Ectodermal cell (in vitro differentiated cells): Measurements from ENCODE around the gene NR0B1.

ENCODE experiments used
- H3K27ac ChIP-seq: 2 replicates; pipeline ENCODE4 v1.7.0; 2013; ENCODE audit warnings: mild to moderate bottlenecking, low read depth, low read length; ENCODE audit not compliant: insufficient read depth, poor library complexity, severe bottlenecking
- H3K27me3 ChIP-seq: 2 replicates; pipeline ENCODE4 v1.7.0; 2013; ENCODE audit warnings: mild to moderate bottlenecking, low read length; ENCODE audit not compliant: insufficient read depth, control insufficient read depth, poor library complexity, severe bottlenecking
- H3K36me3 ChIP-seq: one replicate; pipeline ENCODE4 v1.7.0; 2013; ENCODE audit warnings: low read length; ENCODE audit not compliant: control insufficient read depth, insufficient read depth
- H3K4me1 ChIP-seq: one replicate; pipeline ENCODE4 v1.7.0; 2013; ENCODE audit warnings: low read length; ENCODE audit not compliant: control insufficient read depth, insufficient read depth
- H3K4me3 ChIP-seq: 2 replicates; pipeline ENCODE4 v1.7.0; 2013; ENCODE audit warnings: low read depth, low read length, control low read depth; ENCODE audit not compliant: insufficient read depth
- H3K9me3 ChIP-seq: 2 replicates; pipeline ENCODE4 v1.7.0; 2013; ENCODE audit warnings: mild to moderate bottlenecking, low read length, moderate library complexity; ENCODE audit not compliant: control insufficient read depth
- WGBS, 2 experiments: methylation state at CpG; one replicate each; pipeline ENCODE4 v1.1.7; 2013; ENCODE audit warnings: missing lambda C conversion rate in 2 of 2; 5-methylcytosine and 5-hydroxymethylcytosine counted together

Gene NR0B1

GRCh38 chrX:30307466-30307865 is 1.7 kb downstream of the NR0B1 start:
- no peaks in the 10 kb centered on the region for H3K36me3 ChIP-seq
- no peaks in the 10 kb centered on the region for H3K9me3 ChIP-seq
- peaks cover 5% of the 10 kb centered on the region for H3K4me1 ChIP-seq
- no CpG with 5 or more reads among the region's 1 CpG for WGBS, 2 experiments
- no peak overlapping the region for H3K27ac ChIP-seq
- H3K4me3 ChIP-seq = no peak overlapping the region
- peaks cover 45% of the 10 kb centered on the region for H3K27me3 ChIP-seq

GRCh38 chrX:30304866-30305265 is 4.3 kb downstream of the NR0B1 start:
- Histone ChIP-seq H3K4me3 (no peak overlapping the region), H3K27ac (no peak overlapping the region), H3K27me3 (peaks cover 33% of the 10 kb centered on the region), H3K36me3 (no peaks in the 10 kb centered on the region), H3K4me1 (peaks cover 10% of the 10 kb centered on the region), H3K9me3 (no peaks in the 10 kb centered on the region)
- 92 to 96% methylated on average over 4 to 6 of the region's 6 CpGs for WGBS, 2 experiments

DNA sequence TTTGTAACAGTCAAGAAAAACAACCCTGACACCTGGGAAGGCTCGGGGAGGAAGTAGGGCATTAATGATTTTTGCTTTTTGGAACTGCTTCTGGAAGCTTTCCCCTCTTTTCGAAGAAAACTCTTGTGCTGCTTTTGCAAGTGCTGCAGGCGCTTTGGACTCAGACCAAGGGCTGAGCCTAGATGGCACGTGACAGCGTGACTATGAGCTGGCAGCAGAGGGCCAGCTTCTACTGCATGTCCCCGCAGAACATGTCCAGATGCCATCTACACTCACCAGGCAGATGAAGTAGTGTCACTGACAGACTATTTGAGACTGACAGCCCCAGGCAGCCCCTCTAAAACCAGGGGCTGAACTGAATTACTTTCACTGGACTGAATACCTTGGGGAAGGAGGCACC is 6.2 kb downstream of the NR0B1 start:
- 69 to 78% methylated on average over 6 of the region's 6 CpGs for WGBS, 2 experiments
- H3K4me1 ChIP-seq = peaks cover 10% of the 10 kb centered on the region
- H3K9me3 ChIP-seq = no peaks in the 10 kb centered on the region
- H3K36me3 ChIP-seq = no peaks in the 10 kb centered on the region
- H3K27me3 ChIP-seq = peaks cover 14% of the 10 kb centered on the region
- no peak overlapping the region for H3K4me3 ChIP-seq
- H3K27ac ChIP-seq = no peak overlapping the region

- WGBS, 2 experiments = 42 to 46% methylated on average over 5 of the region's 5 CpGs
- Histone ChIP-seq H3K27ac (no peak overlapping the region), H3K4me3 (no peak overlapping the region)
These were observed 7.2 kb downstream of the NR0B1 start for GRCh38 chrX:30301963-30302362.

DNA sequence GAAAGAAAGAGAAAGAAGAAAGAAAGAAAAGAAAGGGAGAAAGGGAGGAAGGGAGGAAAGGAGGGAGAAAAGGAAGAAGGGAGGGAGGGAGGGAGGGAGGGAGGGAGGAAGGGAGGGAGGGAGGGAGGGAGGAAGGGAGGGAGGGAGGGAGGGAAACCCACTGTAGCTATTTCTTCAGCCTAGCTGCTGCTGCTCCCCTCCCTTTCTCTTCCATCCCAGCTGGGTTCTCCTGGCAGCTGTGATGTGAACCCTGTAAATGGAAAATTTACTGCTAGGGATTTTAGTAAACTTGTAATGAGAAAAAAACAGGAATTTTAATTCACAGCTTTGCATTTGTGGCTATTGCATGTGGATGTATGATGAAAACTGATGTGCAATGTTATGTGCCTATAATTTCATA is 8.0 kb downstream of the NR0B1 start:
- H3K27me3 ChIP-seq = no peaks in the 10 kb centered on the region
- H3K27ac ChIP-seq = no peak overlapping the region
- H3K9me3 ChIP-seq = no peaks in the 10 kb centered on the region
- H3K4me3 ChIP-seq = no peak overlapping the region
- no peaks in the 10 kb centered on the region for H3K36me3 ChIP-seq
- H3K4me1 ChIP-seq = peaks cover 10% of the 10 kb centered on the region

More at GRCh38 chrX:30301963-30302362, 7.2 kb downstream of the NR0B1 start:
- peaks cover 10% of the 10 kb centered on the region for H3K4me1 ChIP-seq
- H3K36me3 ChIP-seq = no peaks in the 10 kb centered on the region
- peaks cover 4% of the 10 kb centered on the region for H3K27me3 ChIP-seq
- H3K9me3 ChIP-seq = no peaks in the 10 kb centered on the region

GRCh38 chrX:30296408-30297254 is 12.6 kb downstream of the NR0B1 start:
- H3K4me3 ChIP-seq = no peak overlapping the region
- 93 to 98% methylated on average over 2 of the region's 5 CpGs for WGBS, 2 experiments
- no peaks in the 10 kb centered on the region for H3K9me3 ChIP-seq
- H3K27me3 ChIP-seq = no peaks in the 10 kb centered on the region
- no peak overlapping the region for H3K27ac ChIP-seq
- H3K36me3 ChIP-seq = no peaks in the 10 kb centered on the region
- no peaks in the 10 kb centered on the region for H3K4me1 ChIP-seq

DNA sequence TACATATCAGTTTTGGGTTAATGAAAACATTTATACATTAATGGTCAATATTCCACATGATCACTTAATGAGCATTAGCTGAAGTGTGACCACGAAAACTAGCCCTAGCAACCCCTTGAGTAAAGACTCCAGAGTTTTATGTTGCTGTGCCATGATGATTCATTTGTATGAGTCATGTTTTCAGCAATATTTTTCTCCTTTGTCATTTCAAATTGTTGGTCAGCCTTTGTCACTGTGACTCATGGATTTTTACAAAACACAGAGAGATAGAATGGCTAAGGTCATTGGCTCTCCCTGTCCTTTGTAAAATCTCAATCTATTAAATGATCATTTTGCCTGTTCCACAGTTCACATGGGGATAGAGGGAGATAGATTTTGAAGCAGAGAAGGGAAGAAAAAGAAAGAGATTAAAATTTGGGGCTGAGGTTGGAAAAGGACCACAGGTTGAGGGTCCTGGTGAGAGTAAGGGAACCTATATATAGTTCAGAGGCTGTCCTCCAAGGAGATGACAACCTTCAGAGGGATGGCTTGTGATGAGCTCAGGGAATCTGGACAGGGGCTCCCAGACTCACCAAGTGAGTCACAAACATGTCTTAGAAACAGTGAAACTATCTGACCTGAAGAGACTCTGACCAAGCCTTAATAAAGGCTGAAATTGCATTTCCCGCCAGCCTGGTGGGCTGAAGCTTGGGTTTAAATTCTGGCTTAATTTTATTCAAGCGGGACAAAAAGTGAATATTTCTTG is 25.6 kb downstream of the NR0B1 start:
- Histone ChIP-seq H3K27ac (no peak overlapping the region), H3K4me3 (no peak overlapping the region)

GRCh38 chrX:30282527-30282926 is 26.7 kb downstream of the NR0B1 start:
- H3K4me1 ChIP-seq = no peaks in the 10 kb centered on the region
- no peak overlapping the region for H3K27ac ChIP-seq
- no peaks in the 10 kb centered on the region for H3K9me3 ChIP-seq
- H3K4me3 ChIP-seq = no peak overlapping the region
- no peaks in the 10 kb centered on the region for H3K36me3 ChIP-seq
- H3K27me3 ChIP-seq = no peaks in the 10 kb centered on the region

More for the DNA sequence above, 25.6 kb downstream of the NR0B1 start:
- Histone ChIP-seq H3K27me3 (no peaks in the 10 kb centered on the region), H3K4me1 (no peaks in the 10 kb centered on the region), H3K9me3 (no peaks in the 10 kb centered on the region), H3K36me3 (no peaks in the 10 kb centered on the region)
- WGBS, 2 experiments = 89% methylated on average over 2 to 3 of the region's 3 CpGs

GRCh38 chrX:30280428-30280827 is 28.8 kb downstream of the NR0B1 start:
- Histone ChIP-seq H3K4me1 (no peaks in the 10 kb centered on the region), H3K27ac (no peak overlapping the region), H3K9me3 (no peaks in the 10 kb centered on the region), H3K4me3 (no peak overlapping the region), H3K36me3 (no peaks in the 10 kb centered on the region), H3K27me3 (no peaks in the 10 kb centered on the region)
- WGBS, 2 experiments = 89 to 100% methylated on average over 1 of the region's 1 CpG

GRCh38 chrX:30278365-30278764 is 30.8 kb downstream of the NR0B1 start:
- H3K4me3 ChIP-seq = no peak overlapping the region
- H3K4me1 ChIP-seq = no peaks in the 10 kb centered on the region
- WGBS, 2 experiments = 100% methylated on average over 1 of the region's 1 CpG

More at GRCh38 chrX:30278365-30278764, 30.8 kb downstream of the NR0B1 start:
- Histone ChIP-seq H3K36me3 (no peaks in the 10 kb centered on the region), H3K9me3 (no peaks in the 10 kb centered on the region), H3K27me3 (no peaks in the 10 kb centered on the region), H3K27ac (no peak overlapping the region)
